DND-41 (cell line): ENCODE data around the gene BACH2.

Experiments
- ATAC-seq: fragments of 200-7000 bp; cut with Tn5 transposase; 3 replicates; pipeline ENCODE4 v1.9.1; 2021; ENCODE audit warnings: low read depth; ENCODE audit not compliant: insufficient read depth
- DNase-seq: peaks from one replicate; pipeline ENCODE4 v3.0.0-alpha.2; 2020
- H2AFZ ChIP-seq: 2 replicates; pipeline ENCODE4 v1.6.0; 2012; ENCODE audit warnings: low read depth, low read length
- H3K27ac ChIP-seq: 2 replicates; pipeline ENCODE4 v1.5.1; 2012; ENCODE audit warnings: low read length, inconsistent platforms
- H3K27me3 ChIP-seq: fragments of 200-600 bp; sonication (generic); 2 replicates; pipeline ENCODE4 v1.6.0; 2012; ENCODE audit warnings: low read length, mild to moderate bottlenecking, inconsistent platforms; ENCODE audit not compliant: insufficient read depth, poor library complexity
- H3K36me3 ChIP-seq: 2 replicates; pipeline ENCODE4 v1.5.1; 2012; ENCODE audit warnings: low read length, inconsistent platforms; ENCODE audit not compliant: insufficient read depth
- H3K4me1 ChIP-seq: 2 replicates; pipeline ENCODE4 v1.5.1; 2012; ENCODE audit warnings: mild to moderate bottlenecking, low read length; ENCODE audit not compliant: insufficient read depth
- H3K4me2 ChIP-seq: 2 replicates; pipeline ENCODE4 v1.6.0; 2012; ENCODE audit warnings: mild to moderate bottlenecking, moderate library complexity, low read length, inconsistent platforms; ENCODE audit not compliant: insufficient read depth
- H3K4me3 ChIP-seq, 2 experiments: fragments of 200-600 bp in 1 of 2; shearing (Covaris generic) in 1 of 2; 2 replicates each; pipeline ENCODE4 v1.5.1; 2012 to 2016; ENCODE audit warnings: inconsistent platforms in 2 of 2, low read length in 2 of 2, mild to moderate bottlenecking in 2 of 2, low read depth in 1 of 2, moderate library complexity in 1 of 2
- H3K79me2 ChIP-seq: 2 replicates; pipeline ENCODE4 v1.6.0; 2012; ENCODE audit warnings: low read length, inconsistent platforms; ENCODE audit not compliant: insufficient read depth
- H3K9ac ChIP-seq: 2 replicates; pipeline ENCODE4 v1.6.0; 2012; ENCODE audit warnings: low read depth, mild to moderate bottlenecking, inconsistent platforms, low read length, moderate library complexity
- H3K9me3 ChIP-seq: 2 replicates; pipeline ENCODE4 v1.5.1; 2012; ENCODE audit warnings: low read length, moderate library complexity, mild to moderate bottlenecking, inconsistent platforms; ENCODE audit not compliant: insufficient read depth, severe bottlenecking
- H4K20me1 ChIP-seq: 2 replicates; pipeline ENCODE4 v1.6.0; 2012; ENCODE audit warnings: low read length; ENCODE audit not compliant: insufficient read depth
- EZH2 ChIP-seq: IDR thresholded peaks from 3 replicates; pipeline ENCODE4 v1.6.1; 2012; ENCODE audit warnings: borderline replicate concordance, low read depth, mild to moderate bottlenecking, moderate library complexity, low read length, inconsistent platforms; ENCODE audit not compliant: severe bottlenecking
- TF ChIP-seq, protein P1 (sequence below): IDR thresholded peaks from 2 replicates; pipeline ENCODE4 v1.5.1; 2012; ENCODE audit warnings: borderline replicate concordance, low read length, moderate library complexity, mild to moderate bottlenecking; ENCODE audit not compliant: poor library complexity, severe bottlenecking; ENCODE audit errors: extremely low read depth

Gene BACH2

DNA sequence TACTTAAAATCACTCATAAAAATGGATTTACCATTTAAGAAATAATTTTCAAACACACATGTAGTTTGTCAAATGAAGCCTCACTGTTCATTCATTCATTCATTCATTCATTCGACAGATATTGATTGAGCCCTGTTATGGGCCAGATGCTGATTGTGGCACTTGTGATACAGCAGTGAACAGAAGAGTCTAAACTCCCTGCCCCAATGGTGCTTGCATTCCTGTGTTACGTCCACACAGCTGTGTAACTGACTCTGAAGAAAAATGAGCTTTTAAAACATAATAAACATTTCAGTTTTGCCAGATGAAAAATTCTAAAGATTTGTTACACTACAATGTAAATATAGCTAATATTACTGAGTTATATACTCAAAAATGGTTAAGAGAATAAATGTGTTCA lies 46.2 kb downstream of the BACH2 start:
- Histone ChIP-seq H4K20me1 (no peaks in the 10 kb centered on the region), H3K4me3 (no peak overlapping the region), H2AFZ (no peak overlapping the region), H3K4me2 (no peak overlapping the region), H3K27ac (no peak overlapping the region), H3K9ac (no peak overlapping the region), H3K9me3 (no peaks in the 10 kb centered on the region), H3K79me2 (no peaks in the 10 kb centered on the region), H3K4me1 (no peaks in the 10 kb centered on the region), H3K36me3 (no peaks in the 10 kb centered on the region), H3K27me3 (no peaks in the 10 kb centered on the region)
- no peak for TF ChIP-seq EZH2
- TF ChIP-seq, protein P1, sequence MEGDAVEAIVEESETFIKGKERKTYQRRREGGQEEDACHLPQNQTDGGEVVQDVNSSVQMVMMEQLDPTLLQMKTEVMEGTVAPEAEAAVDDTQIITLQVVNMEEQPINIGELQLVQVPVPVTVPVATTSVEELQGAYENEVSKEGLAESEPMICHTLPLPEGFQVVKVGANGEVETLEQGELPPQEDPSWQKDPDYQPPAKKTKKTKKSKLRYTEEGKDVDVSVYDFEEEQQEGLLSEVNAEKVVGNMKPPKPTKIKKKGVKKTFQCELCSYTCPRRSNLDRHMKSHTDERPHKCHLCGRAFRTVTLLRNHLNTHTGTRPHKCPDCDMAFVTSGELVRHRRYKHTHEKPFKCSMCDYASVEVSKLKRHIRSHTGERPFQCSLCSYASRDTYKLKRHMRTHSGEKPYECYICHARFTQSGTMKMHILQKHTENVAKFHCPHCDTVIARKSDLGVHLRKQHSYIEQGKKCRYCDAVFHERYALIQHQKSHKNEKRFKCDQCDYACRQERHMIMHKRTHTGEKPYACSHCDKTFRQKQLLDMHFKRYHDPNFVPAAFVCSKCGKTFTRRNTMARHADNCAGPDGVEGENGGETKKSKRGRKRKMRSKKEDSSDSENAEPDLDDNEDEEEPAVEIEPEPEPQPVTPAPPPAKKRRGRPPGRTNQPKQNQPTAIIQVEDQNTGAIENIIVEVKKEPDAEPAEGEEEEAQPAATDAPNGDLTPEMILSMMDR = no peak
- ATAC-seq (no peak), DNase-seq (no peak)

DNA sequence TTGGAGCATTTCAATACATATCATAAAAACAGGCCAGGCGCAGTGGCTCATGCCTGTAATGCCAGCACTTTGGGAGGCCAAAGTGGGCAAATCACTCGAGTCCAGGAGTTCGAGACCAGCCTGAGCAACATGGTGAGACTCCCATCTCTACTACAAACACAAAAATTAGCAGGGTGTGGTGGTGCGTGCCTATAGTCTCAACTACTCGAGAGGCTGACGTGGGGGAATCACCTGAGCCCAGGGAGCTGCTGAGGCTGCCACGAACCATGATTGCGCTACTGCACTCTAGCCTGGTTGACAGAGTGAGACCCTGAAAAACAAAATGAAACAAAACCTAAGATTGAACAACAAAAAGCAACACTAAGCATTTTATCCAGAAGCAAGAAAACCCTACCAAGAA lies 47.2 kb downstream of the BACH2 start:
- Histone ChIP-seq H3K27me3 (no peaks in the 10 kb centered on the region), H3K9ac (no peak overlapping the region), H3K4me1 (no peaks in the 10 kb centered on the region), H3K27ac (no peak overlapping the region), H3K4me3 (no peak overlapping the region), H3K36me3 (no peaks in the 10 kb centered on the region), H3K4me2 (no peak overlapping the region), H4K20me1 (no peaks in the 10 kb centered on the region), H3K9me3 (no peaks in the 10 kb centered on the region), H3K79me2 (no peaks in the 10 kb centered on the region), H2AFZ (no peak overlapping the region)
- no peak for ATAC-seq
- TF ChIP-seq, protein P1 = no peak
- no peak for TF ChIP-seq EZH2
- no peak for DNase-seq

DNA sequence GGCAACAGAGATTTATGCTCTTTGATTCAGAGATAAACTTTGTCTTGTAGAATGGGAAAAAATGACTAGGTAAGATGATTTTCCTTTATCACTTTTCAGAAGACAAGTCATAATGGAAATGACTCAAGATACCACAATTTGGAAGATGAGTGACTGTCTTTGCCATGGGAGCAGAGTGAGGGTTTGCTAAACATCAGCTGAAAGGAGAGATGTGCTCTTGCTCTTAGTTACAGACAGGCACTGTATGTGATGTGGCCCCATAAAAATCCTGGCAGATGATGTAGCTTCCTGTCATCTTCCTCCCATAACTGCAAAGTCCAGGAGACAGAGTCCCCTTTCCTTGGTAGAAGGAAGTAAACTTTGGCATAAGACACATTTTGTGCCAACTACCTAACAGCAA lies 47.6 kb downstream of the BACH2 start:
- Histone ChIP-seq H3K9me3 (no peaks in the 10 kb centered on the region), H2AFZ (no peak overlapping the region), H3K4me3 (no peak overlapping the region), H3K4me2 (no peak overlapping the region), H3K27me3 (no peaks in the 10 kb centered on the region), H3K9ac (no peak overlapping the region), H3K36me3 (no peaks in the 10 kb centered on the region), H4K20me1 (no peaks in the 10 kb centered on the region), H3K79me2 (no peaks in the 10 kb centered on the region), H3K27ac (no peak overlapping the region), H3K4me1 (no peaks in the 10 kb centered on the region)
- ATAC-seq = no peak
- DNase-seq = no peak
- TF ChIP-seq, protein P1 = no peak
- no peak for TF ChIP-seq EZH2

DNA sequence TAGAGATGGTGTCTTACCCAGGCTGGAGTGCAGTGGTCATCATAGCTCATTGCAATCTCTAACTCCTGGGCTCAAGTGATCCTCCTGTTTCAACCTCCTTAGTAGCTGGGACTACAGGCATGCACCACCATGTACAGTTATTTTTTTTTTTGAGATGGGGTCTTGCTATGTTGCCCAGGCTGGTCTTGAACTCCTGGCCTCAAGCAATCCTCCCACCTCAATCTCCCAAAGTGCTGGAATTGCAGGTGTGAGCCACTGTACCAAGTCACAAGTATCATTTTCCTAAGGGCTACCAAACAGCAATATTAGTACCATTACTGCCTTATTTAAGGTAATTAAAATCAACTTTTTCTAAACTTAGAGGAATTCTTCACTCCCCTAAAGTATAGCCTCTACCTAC lies 49.4 kb downstream of the BACH2 start:
- H3K4me1 ChIP-seq = peaks cover 2% of the 10 kb centered on the region
- H3K4me2 ChIP-seq = no peak overlapping the region
- no peaks in the 10 kb centered on the region for H3K27me3 ChIP-seq
- no peak overlapping the region for H3K9ac ChIP-seq
- no peaks in the 10 kb centered on the region for H3K9me3 ChIP-seq
- no peak overlapping the region for H3K4me3 ChIP-seq
- no peak overlapping the region for H3K27ac ChIP-seq
- ATAC-seq (no peak), DNase-seq (no peak)
- H4K20me1 ChIP-seq = no peaks in the 10 kb centered on the region
- no peak overlapping the region for H2AFZ ChIP-seq
- H3K79me2 ChIP-seq = no peaks in the 10 kb centered on the region
- H3K36me3 ChIP-seq = no peaks in the 10 kb centered on the region
- TF ChIP-seq EZH2 = no peak
- TF ChIP-seq, protein P1 = no peak
